ENCODE measurements around the gene SERINC5. TPM values are rescaled to one million over a fixed set of nuclear protein-coding genes. Genes with fewer than 3 reads are reported as not detected.

Gene SERINC5
- total RNA-seq, 2 donors from 2014 or later = 12.8 to 13.9 TPM

- no peaks in the 10 kb centered on the region for H3K9me3 ChIP-seq
- DNase-seq (ENCODE audit: low spot score) = no peak
- H3K27ac ChIP-seq = no peak overlapping the region
- H3K4me1 ChIP-seq (ENCODE audit: control insufficient read depth in 1 of 2, low read depth in 2 of 2) = peaks cover 0 to 3% of the 10 kb centered on the region in 2 donors
- no peaks in the 10 kb centered on the region for H3K27me3 ChIP-seq (replicated peaks; ENCODE audit: insufficient read depth)
- H3K4me3 ChIP-seq = no peak overlapping the region
- TF ChIP-seq, protein P1, sequence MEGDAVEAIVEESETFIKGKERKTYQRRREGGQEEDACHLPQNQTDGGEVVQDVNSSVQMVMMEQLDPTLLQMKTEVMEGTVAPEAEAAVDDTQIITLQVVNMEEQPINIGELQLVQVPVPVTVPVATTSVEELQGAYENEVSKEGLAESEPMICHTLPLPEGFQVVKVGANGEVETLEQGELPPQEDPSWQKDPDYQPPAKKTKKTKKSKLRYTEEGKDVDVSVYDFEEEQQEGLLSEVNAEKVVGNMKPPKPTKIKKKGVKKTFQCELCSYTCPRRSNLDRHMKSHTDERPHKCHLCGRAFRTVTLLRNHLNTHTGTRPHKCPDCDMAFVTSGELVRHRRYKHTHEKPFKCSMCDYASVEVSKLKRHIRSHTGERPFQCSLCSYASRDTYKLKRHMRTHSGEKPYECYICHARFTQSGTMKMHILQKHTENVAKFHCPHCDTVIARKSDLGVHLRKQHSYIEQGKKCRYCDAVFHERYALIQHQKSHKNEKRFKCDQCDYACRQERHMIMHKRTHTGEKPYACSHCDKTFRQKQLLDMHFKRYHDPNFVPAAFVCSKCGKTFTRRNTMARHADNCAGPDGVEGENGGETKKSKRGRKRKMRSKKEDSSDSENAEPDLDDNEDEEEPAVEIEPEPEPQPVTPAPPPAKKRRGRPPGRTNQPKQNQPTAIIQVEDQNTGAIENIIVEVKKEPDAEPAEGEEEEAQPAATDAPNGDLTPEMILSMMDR (IDR thresholded peaks at IDR 0.05) = no peak
- H3K36me3 ChIP-seq = no peaks in the 10 kb centered on the region
- no peak for ATAC-seq (ENCODE audit: insufficient number of reproducible peaks, low FRiP score, low read depth)
Measured at GRCh38 chr5:80227979-80228596, 27.8 kb downstream of the SERINC5 start.

DNA sequence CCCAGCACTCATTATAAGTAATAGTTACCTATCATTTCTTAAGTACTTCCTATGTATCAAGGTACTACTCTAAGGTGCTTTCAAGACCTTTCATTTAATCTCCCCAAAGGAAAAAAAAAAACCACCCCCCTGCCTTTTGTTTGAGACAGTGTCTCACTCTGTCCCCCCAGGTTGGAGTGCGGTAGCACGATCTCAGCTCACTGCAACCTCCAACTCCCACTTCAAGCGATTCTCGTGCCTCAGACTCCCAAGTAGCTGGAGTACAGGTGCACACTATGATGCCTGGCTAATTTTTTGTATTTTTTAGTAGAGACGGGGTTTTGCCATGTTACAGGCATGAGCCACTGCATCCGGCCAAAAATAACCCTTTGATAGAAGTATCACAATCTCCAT is 29.9 kb downstream of the SERINC5 start:
- DNase-seq (ENCODE audit: low spot score) = no peak
- H3K4me1 ChIP-seq (ENCODE audit: control insufficient read depth in 1 of 2, low read depth in 2 of 2) = peaks cover 0 to 3% of the 10 kb centered on the region in 2 donors
- H3K27me3 ChIP-seq (replicated peaks; ENCODE audit: insufficient read depth) = no peaks in the 10 kb centered on the region
- H3K36me3 ChIP-seq = no peaks in the 10 kb centered on the region
- TF ChIP-seq, protein P1 (IDR thresholded peaks at IDR 0.05) = no peak
- no peak overlapping the region for H3K27ac ChIP-seq
- H3K9me3 ChIP-seq = no peaks in the 10 kb centered on the region
- no peak for ATAC-seq (ENCODE audit: insufficient number of reproducible peaks, low FRiP score, low read depth)
- no peak overlapping the region for H3K4me3 ChIP-seq

DNA sequence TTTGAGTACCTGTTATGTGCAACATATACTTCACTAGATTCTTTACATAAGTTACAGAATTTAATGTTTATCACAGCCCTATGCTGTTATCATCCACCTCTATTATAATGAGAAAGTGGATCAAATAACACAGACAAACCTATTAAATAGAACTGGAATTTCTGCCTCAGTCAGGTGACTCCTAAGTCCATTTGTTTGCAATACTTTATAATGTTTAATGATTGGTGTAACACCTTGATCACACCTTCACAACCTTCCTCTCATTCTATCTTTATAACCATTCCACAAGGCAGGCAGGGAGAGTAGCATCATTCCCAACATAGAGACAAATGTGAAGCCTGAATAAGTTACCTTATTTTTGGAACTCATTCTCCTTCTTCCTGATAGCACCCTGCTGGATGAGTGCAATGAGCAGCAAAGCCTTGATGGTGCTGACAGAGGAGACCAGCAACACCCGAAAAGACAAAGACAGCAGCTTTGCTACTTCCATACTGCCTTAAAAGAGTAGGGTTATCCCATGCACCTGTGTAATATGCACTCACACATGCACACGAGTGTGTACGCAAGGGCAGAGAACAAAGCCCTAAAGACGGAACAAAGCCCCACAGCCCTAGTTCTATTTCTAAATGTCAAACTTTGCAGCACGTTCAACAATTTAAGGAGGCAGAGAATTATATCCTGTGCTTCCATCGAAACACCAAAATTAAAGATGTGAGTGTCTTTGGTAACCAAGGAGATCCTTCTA is 30.5 kb downstream of the SERINC5 start:
- Histone ChIP-seq H3K27me3 (replicated peaks; ENCODE audit: insufficient read depth) (no peaks in the 10 kb centered on the region), H3K27ac (no peak overlapping the region), H3K9me3 (no peaks in the 10 kb centered on the region), H3K4me3 (no peak overlapping the region), H3K36me3 (no peaks in the 10 kb centered on the region), H3K4me1 (ENCODE audit: control insufficient read depth in 1 of 2, low read depth in 2 of 2) (peaks cover 0 to 3% of the 10 kb centered on the region in 2 donors)
- ATAC-seq (ENCODE audit: insufficient number of reproducible peaks, low FRiP score, low read depth) = no peak
- DNase-seq (ENCODE audit: low spot score) = no peak
- TF ChIP-seq, protein P1 (IDR thresholded peaks at IDR 0.05) = no peak

DNA sequence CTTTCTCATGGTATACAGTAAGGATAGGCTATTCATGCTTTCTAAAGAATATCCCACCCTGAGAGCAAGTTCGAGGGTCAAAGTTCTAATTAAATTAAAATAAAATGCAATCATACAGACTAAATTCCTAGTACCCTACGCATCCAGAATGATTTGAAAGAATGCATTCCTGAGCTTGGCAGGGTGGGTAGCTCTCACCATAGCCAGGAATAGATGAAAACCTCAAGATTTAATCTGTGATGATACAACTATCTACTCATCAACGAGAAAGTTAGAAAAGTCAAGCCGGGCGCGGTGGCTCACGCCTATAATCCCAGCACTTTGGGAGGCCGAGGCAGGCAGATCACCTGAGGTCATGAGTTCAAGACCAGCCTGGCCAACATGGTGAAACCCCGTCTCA is 32.3 kb downstream of the SERINC5 start:
- DNase-seq (ENCODE audit: low spot score) (no peak), ATAC-seq (ENCODE audit: insufficient number of reproducible peaks, low FRiP score, low read depth) (no peak)
- Histone ChIP-seq H3K36me3 (no peaks in the 10 kb centered on the region), H3K9me3 (no peaks in the 10 kb centered on the region), H3K4me1 (ENCODE audit: control insufficient read depth in 1 of 2, low read depth in 2 of 2) (no peaks in the 10 kb centered on the region), H3K27me3 (replicated peaks; ENCODE audit: insufficient read depth) (no peaks in the 10 kb centered on the region), H3K27ac (no peak overlapping the region), H3K4me3 (no peak overlapping the region)
- TF ChIP-seq, protein P1 (IDR thresholded peaks at IDR 0.05) = no peak

DNA sequence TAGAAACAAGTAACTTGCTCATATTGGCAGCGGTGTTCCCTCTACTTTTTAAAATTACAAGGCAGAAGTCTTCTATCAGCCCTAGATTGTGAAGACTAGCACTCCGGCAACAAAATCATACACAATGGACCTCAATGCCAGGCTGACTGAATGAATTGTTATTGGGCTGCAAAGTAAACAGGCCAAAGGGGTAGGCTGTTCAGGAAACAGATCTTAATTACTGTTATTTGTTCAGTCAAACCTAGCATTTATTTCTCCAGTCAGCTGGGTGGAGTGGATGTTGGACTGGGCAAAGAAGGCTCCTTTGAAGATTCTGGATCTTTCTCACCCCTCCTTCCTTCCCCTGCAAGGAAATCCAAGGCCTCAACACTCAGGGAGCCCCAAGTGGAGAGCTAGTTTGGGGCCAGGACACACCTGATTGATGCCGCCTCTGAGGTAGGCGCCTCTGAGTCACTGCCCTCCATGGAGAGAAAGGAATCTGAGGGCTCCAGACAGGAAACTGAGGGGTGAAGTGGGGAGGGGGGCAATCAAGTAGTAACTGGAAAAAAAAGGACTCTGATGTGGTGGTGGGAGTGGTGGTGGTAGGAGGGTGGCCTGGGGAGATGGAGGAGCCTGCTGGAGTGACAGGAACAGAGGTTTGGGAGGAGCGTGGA is 35.5 kb downstream of the SERINC5 start:
- no peak for ATAC-seq (ENCODE audit: insufficient number of reproducible peaks, low FRiP score, low read depth)
- Histone ChIP-seq H3K4me3 (no peak overlapping the region), H3K27ac (no peak overlapping the region), H3K27me3 (replicated peaks; ENCODE audit: insufficient read depth) (no peaks in the 10 kb centered on the region), H3K4me1 (ENCODE audit: control insufficient read depth in 1 of 2, low read depth in 2 of 2) (peaks cover 7 to 19% of the 10 kb centered on the region in 2 donors), H3K9me3 (no peaks in the 10 kb centered on the region), H3K36me3 (no peaks in the 10 kb centered on the region)
- TF ChIP-seq, protein P1 (IDR thresholded peaks at IDR 0.05) = no peak
- DNase-seq (ENCODE audit: low spot score) = no peak
